NCI-H345 (cell line): ENCODE measurements around the gene PPM1H.
A peak's percentile ranks its signal among the peaks of the same experiment; 100 is the strongest.
"Not testable (repeated sequence)": the region's sequence is repeated elsewhere in the genome, so short reads cannot be mapped to it uniquely, and the experiment has no call there.

Experiments
- DNase-seq: peaks from one replicate; lab custom pipeline; 2025; lab: John Stamatoyannopoulos, UW

Gene PPM1H

DNA sequence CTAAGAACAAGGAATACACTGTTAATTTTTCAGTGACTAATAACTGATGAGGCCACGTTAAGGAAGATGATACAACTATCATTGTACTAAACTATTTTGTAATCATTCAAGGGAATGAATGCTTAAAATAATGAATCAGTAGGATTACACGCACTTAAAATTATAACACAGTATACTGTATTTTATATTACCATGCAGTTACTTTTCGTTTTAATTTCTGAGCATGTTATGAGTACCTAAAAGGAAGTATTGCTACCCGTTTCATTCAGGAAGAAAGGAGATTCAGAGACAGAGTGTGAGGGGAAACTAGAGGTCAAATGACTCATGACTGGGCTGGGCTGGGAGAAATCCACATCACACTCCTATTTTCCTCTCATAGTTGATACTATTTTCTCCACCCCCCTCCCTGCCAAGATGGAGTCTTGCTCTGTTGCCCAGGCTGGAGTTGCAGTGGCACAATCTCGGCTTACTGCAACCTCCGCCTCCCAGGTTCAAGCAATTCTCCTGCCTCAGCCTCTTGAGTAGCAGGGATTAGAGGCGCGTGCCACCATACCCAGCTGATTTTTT lies 202.0 kb downstream of the PPM1H start:
- no peak for DNase-seq

DNA sequence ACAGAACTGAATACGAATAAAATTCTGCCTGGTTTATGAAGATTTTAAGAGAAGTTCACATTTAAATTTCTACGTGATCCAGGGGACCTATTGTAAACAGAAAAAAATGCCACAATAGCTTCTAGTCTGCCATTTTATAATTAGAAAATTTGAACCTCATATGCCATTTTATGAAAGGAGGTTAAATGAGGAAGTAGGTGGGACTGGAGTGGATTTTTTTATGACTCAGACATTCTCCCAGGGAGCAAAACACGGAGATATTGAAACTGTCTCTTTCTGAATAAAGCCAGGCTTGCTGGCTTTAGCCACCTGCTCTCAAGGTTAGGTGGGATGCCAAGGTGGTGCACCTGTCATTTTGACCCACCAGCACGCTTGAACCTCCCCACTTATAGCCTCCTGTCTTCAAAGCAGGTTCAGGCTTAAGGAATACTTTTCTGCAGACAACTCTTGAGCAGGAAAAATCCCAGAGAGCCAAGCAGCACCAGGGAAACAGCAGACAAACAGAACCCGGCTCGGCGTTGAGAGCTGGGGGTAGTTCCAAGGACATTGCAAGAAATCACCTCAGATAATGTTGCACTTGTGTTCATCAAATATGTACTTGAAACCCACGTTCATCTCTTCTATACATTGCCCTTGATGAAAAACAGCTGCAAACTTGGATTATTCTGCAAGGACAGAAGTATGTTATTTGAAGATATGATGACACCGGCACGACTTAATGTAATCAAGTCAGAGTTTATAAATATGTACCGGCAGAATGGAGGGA lies 203.7 kb downstream of the PPM1H start:
- no peak for DNase-seq

GRCh38 chr12:62730649-62731048 lies 204.3 kb downstream of the PPM1H start:
- DNase-seq, result no peak

- not testable (repeated sequence) for DNase-seq
These were observed 205.1 kb downstream of the PPM1H start for GRCh38 chr12:62729579-62730544.

GRCh38 chr12:62728741-62729140 lies 206.2 kb downstream of the PPM1H start:
- DNase-seq, result no peak

DNA sequence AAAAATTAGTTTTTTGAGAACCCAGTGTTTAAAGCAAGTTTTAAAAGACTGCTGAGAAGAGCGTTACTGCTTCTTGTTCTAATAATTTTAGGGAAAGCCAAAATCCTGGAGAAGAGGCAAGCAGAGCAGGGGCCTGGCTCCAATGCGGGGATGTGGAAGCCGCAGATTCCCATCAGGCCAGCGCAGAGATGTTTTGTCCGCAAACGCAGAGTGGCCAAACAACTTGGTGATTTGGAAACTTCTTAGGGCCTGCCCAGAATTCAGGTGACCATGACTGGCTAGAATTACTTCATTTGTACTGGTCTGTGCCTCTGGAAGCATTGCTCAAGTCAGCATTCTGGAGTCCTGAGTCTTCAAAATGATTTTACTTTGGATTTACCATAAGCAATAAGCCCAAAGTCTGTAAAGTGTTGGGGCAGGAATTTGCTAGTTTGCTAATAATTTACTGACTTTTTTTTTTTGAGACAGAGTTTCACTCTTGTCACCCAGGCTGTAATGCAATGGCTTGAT lies 208.4 kb downstream of the PPM1H start:
- no peak for DNase-seq

DNA sequence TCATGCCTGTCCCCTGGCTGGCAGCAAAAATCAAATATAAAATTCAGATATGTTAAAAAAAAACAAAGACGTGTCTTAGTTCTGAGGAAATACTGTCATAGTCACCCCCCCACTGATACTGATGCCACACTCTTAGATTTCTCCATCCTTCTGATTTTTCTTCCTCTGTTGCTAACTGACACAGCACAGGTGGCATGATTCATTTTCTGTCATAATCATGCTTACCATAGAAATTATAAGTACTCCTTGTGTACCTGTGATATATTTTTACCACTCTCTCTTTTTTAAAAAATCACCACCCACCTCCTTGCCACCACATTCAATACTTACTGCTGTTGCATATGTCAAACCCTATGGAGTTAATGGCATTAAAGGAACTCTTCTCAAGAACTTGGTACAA lies 209.2 kb downstream of the PPM1H start:
- no peak for DNase-seq

GRCh38 chr12:62724947-62725451 lies 210.0 kb downstream of the PPM1H start:
- no peak for DNase-seq

GRCh38 chr12:62724285-62724684 lies 210.7 kb downstream of the PPM1H start:
- DNase-seq, result no peak

- peak; percentile 74 for DNase-seq
These were observed 211.8 kb downstream of the PPM1H start for GRCh38 chr12:62722971-62723680.

GRCh38 chr12:62720661-62721330 lies 214.2 kb downstream of the PPM1H start:
- peak; percentile 69 for DNase-seq

DNA sequence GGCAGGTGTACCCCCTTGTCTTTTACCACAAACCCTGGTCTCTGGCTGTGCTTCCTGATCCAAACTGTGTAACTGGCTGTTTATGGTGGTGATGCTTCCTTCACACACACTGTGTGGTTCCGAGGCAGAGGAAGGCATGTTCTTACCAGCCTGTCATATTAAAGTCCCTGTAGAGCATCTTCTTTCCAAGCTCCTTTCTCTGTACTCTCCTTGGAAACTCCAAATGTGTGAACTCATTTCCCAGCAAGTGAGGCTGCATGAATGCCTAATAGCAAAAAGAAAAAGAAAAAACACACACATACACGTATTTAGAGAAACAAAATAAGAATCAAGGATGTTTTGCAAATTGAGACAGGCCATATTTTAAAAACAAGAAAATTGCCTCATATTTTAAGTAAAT lies 214.9 kb downstream of the PPM1H start:
- no peak for DNase-seq

GRCh38 chr12:62718762-62719426 lies 216.1 kb downstream of the PPM1H start:
- DNase-seq, result no peak

- DNase-seq, result peak; percentile 46
These were observed 217.3 kb downstream of the PPM1H start for GRCh38 chr12:62717643-62718042.

- DNase-seq, result no peak
These were observed 218.0 kb downstream of the PPM1H start for GRCh38 chr12:62716866-62717525.

DNA sequence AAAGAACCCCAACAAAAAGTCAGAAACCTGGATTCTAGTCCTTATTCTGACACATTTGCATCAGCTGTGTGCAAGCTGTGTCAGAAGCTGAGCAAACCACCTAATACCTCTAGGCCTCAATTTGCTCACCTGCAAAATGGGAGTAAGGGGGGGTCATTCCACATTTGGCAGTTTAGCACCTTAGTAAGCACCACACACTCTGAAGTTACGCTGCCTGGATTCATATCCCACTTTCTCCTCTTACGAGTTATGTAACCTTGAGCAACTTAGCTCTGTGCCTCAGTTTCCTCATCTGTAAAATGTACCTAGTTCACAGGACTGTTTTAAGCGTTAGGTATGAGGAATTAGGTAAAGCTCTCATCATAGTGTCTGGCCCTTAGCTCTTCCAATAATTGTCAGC lies 218.9 kb downstream of the PPM1H start:
- no peak for DNase-seq

GRCh38 chr12:62714774-62715721 lies 219.9 kb downstream of the PPM1H start:
- DNase-seq, result no peak

GRCh38 chr12:62714181-62714773 lies 220.7 kb downstream of the PPM1H start:
- DNase-seq, result no peak
